Endothelial cell of umbilical vein (primary cell): ENCODE results near the gene FAM53B. TPM values are rescaled to one million over a fixed set of nuclear protein-coding genes. Genes with fewer than 3 reads are reported as not detected.
A peak's percentile ranks its signal among the peaks of the same experiment; 100 is the strongest.

Experiments
- BruUV-seq: library from RNA; stranded (reverse); fragments of 400-500 nt; replicated peaks from 2 replicates; lab custom pipeline; 2021; lab: Mats Ljungman, UMichigan
- CTCF ChIA-PET: fragments of 300-600, 350-600 bp; sonication (Branson Sonifier 250); formaldehyde crosslinking; loops from one replicate; lab custom pipeline; 2021; ENCODE audit warnings: antibody characterized with exemption, inconsistent platforms; lab: Charles Lee
- POLR2A ChIA-PET: fragments of 300-600, 350-600 bp; sonication (Branson Sonifier 250); formaldehyde crosslinking; loops from one replicate; lab custom pipeline; 2021; ENCODE audit warnings: antibody characterized with exemption, inconsistent platforms; lab: Charles Lee
- DNase-seq: peaks from one replicate; pipeline ENCODE4 v3.0.0-alpha.2; 2011; ENCODE audit warnings: low read depth, low spot score
- FAIRE-seq: peaks from 2 replicates; lab custom pipeline; 2011; peaks lifted over from hg19 to GRCh38; lab: Jason Lieb, UNC
- H2AFZ ChIP-seq: 2 replicates; pipeline ENCODE4 v1.6.0; 2012; ENCODE audit warnings: low read depth, low read length, control low read depth, inconsistent platforms
- H3K27ac ChIP-seq: 2 replicates; pipeline ENCODE4 v1.5.1; 2011; ENCODE audit warnings: low read depth, mild to moderate bottlenecking, control low read depth, low read length, moderate library complexity; ENCODE audit not compliant: insufficient read depth
- H3K27me3 ChIP-seq, 2 experiments: 2 replicates each; pipeline versions ENCODE4 v1.6.0 to v1.6.1; 2011; ENCODE audit warnings: low read length in 2 of 2, mixed read lengths in 1 of 2; ENCODE audit not compliant: control insufficient read depth in 2 of 2, insufficient read depth in 2 of 2
- H3K36me3 ChIP-seq, 2 experiments: 2 replicates in 1 of 2; 3 replicates in 1 of 2; pipeline ENCODE4 v1.5.1; 2011; ENCODE audit warnings: low read length in 2 of 2, mild to moderate bottlenecking in 1 of 2, moderate library complexity in 1 of 2; ENCODE audit not compliant: control insufficient read depth in 2 of 2, insufficient read depth in 2 of 2; ENCODE audit errors: extremely low read depth in 1 of 2
- H3K4me1 ChIP-seq: 3 replicates; pipeline ENCODE4 v1.5.1; 2011; ENCODE audit warnings: mild to moderate bottlenecking, low read length; ENCODE audit not compliant: control insufficient read depth, insufficient read depth; ENCODE audit errors: extremely low read depth
- H3K4me2 ChIP-seq: 2 replicates; pipeline ENCODE4 v1.6.1; 2011; ENCODE audit warnings: low read length, control low read depth, mixed read lengths; ENCODE audit not compliant: insufficient read depth
- H3K4me3 ChIP-seq, 3 experiments: fragments of 200-600 bp in 1 of 3; sonication (generic), shearing (Covaris generic) in 1 of 3; replicated peaks in 1 of 3; 2 replicates each; pipeline ENCODE4 v1.5.1; 2011 to 2016; ENCODE audit warnings: control low read depth in 3 of 3, low read length in 3 of 3, mild to moderate bottlenecking in 2 of 3, inconsistent platforms in 1 of 3, low read depth in 1 of 3, moderate library complexity in 1 of 3; ENCODE audit not compliant: insufficient read depth in 1 of 3
- H3K79me2 ChIP-seq: 2 replicates; pipeline ENCODE4 v1.6.0; 2012; ENCODE audit warnings: low read length, inconsistent platforms; ENCODE audit not compliant: control insufficient read depth, insufficient read depth
- H3K9ac ChIP-seq: replicated peaks from 2 replicates; pipeline ENCODE3; 2011; ENCODE audit warnings: low read length, control low read depth; ENCODE audit not compliant: insufficient read depth; ENCODE audit errors: extremely low read depth
- H3K9me1 ChIP-seq: replicated peaks from 3 replicates; pipeline ENCODE4 v1.6.0; 2011; ENCODE audit warnings: mild to moderate bottlenecking, low read length; ENCODE audit not compliant: control insufficient read depth, insufficient read depth; ENCODE audit errors: extremely low read depth
- H3K9me3 ChIP-seq: replicated peaks from 2 replicates; pipeline ENCODE4 v1.5.1; 2012; ENCODE audit warnings: low read length, inconsistent platforms; ENCODE audit not compliant: control insufficient read depth, insufficient read depth
- H4K20me1 ChIP-seq: replicated peaks from 2 replicates; pipeline ENCODE3; 2011; ENCODE audit warnings: mild to moderate bottlenecking, low read length; ENCODE audit not compliant: control insufficient read depth, insufficient read depth; ENCODE audit errors: extremely low read depth
- CTCF ChIP-seq, 2 donors: IDR thresholded peaks; 1 replicate in 1 of 2; 2 replicates in 1 of 2; pipeline ENCODE4 v1.5.1; 2011; ENCODE audit warnings: low read length in 2 of 2, mild to moderate bottlenecking in 2 of 2, moderate library complexity in 2 of 2, control low read depth in 1 of 2, inconsistent platforms in 1 of 2, low read depth in 1 of 2; ENCODE audit not compliant: insufficient read depth in 1 of 2; ENCODE audit errors: extremely low read depth in 1 of 2
- EZH2 ChIP-seq: IDR thresholded peaks from 2 replicates; pipeline ENCODE4 v1.6.1; 2012; ENCODE audit warnings: borderline replicate concordance, low read depth, mild to moderate bottlenecking, moderate library complexity, low read length, inconsistent platforms; ENCODE audit not compliant: severe bottlenecking
- JUN ChIP-seq: IDR thresholded peaks from 2 replicates; pipeline ENCODE4 v1.6.1; 2011; ENCODE audit warnings: borderline replicate concordance, low read depth; ENCODE audit not compliant: insufficient read length, insufficient read depth
- POLR2AphosphoS5 ChIP-seq: IDR thresholded peaks from 2 replicates; pipeline ENCODE4 v1.6.1; 2012; ENCODE audit warnings: low read depth, mild to moderate bottlenecking, control low read depth, low read length, moderate library complexity; ENCODE audit not compliant: insufficient read depth
- dilution Hi-C: fragments of 300-500 bp; cut with MboI; formaldehyde crosslinking; loops from one replicate; pipeline ENCODE4 v1.15.0; 2019; ENCODE audit warnings: low sequenced_read_pairs; ENCODE audit not compliant: extremely low pct_ligation_motif_present
- intact Hi-C: fragments of 100-400 bp; cut with micrococcal nuclease; formaldehyde crosslinking; loops from one replicate; pipeline ENCODE4 v1.10.0; 2022
- polyA plus RNA-seq, 4 experiments: library from polyadenylated mRNA; depleted of rRNA in 3 of 4; stranded (reverse) in 3 of 4; unstranded in 1 of 4; fragments of >200 nt; gene quantifications; 2 replicates each; pipeline versions ENCODE4 v1.2.1 to v1.2.3, GENCODE V29; 2011 to 2012; ENCODE audit warnings: missing spikeins in 1 of 4
- total RNA-seq: library from RNA; stranded (reverse); gene quantifications from 2 replicates; pipeline ENCODE4 v1.2.3, GENCODE V29; 2021

FAM53B gene
- total and polyA plus RNA-seq, 2 donors (not counting 3 experiments of a cell fraction or from before 2014, with no cell fraction given): 8.5 to 21.1 TPM

GRCh38 chr10:124741281-124741921 lies 2.8 kb downstream of the FAM53B start:
- H3K4me1 ChIP-seq: peaks cover 39% of the 10 kb centered on the region
- TF ChIP-seq JUN (no peak), POLR2AphosphoS5 (no peak), CTCF (IDR thresholded peaks at IDR 0.05; ENCODE audit: extremely low read depth in 1 of 2, insufficient read depth in 1 of 2, low read depth in 1 of 2, low read length in 2 of 2) (peak; percentile 77 to 81), EZH2 (no peak)
- CTCF ChIA-PET: interaction anchor here (0.6 to 4.7 kb wide), 60 partner anchors 8 to 338 kb away, joined by 3 to 226 read pairs (median 6); partner anchors contain the start of genes EEF1AKMT2 and LHPP
- H3K27me3 ChIP-seq: no peaks in the 10 kb centered on the region
- dilution Hi-C loops (no loop called here), intact Hi-C loops (loop anchor here (1.0 to 5.0 kb wide), 8 partner anchors 22 to 324 kb away; partner anchors contain the start of gene OAT)
- peaks cover 31% of the 10 kb centered on the region for H3K79me2 ChIP-seq
- POLR2A ChIA-PET: interaction anchor here (1.7 kb wide), 1 partner anchor 23 kb away, joined by 5 read pairs; no protein-coding TSS in a partner anchor
- BruUV-seq: no TSS peak
- no peak overlapping the region for H2AFZ ChIP-seq
- H3K36me3 ChIP-seq: no peaks in the 10 kb centered on the region
- no peak overlapping the region for H3K27ac ChIP-seq
- H3K9me1 ChIP-seq: no peaks in the 10 kb centered on the region
- no peak overlapping the region for H3K9ac ChIP-seq
- DNase-seq (peak; percentile 85), FAIRE-seq (peak; percentile 96)
- H4K20me1 ChIP-seq: no peaks in the 10 kb centered on the region
- peak overlapping the region; percentile 80 for H3K4me2 ChIP-seq
- no peaks in the 10 kb centered on the region for H3K9me3 ChIP-seq
- H3K4me3 ChIP-seq: peak overlapping the region in 1 of 3 experiments; percentile 17
